Keratinocyte (primary cell): ENCODE measurements around the gene EFNB2.

Source experiments
- EZH2 ChIP-seq: IDR thresholded peaks from one replicate; pipeline ENCODE4 v1.6.1; 2012; ENCODE audit warnings: inconsistent platforms, mild to moderate bottlenecking, low read length, moderate library complexity
- TF ChIP-seq, protein P1 (sequence below), 3 experiments: IDR thresholded peaks in 1 of 3; conservative IDR thresholded peaks in 1 of 3; optimal IDR thresholded peaks in 1 of 3; 2 replicates in 2 of 3; 3 replicates in 1 of 3; pipeline versions ENCODE3 to v1.5.1; 2011; ENCODE audit warnings: low read length in 3 of 3, mild to moderate bottlenecking in 3 of 3, moderate library complexity in 2 of 3, control low read depth in 1 of 3, inconsistent platforms in 1 of 3; ENCODE audit not compliant: insufficient read depth in 2 of 3; ENCODE audit errors: extremely low read depth in 1 of 3

DNA sequence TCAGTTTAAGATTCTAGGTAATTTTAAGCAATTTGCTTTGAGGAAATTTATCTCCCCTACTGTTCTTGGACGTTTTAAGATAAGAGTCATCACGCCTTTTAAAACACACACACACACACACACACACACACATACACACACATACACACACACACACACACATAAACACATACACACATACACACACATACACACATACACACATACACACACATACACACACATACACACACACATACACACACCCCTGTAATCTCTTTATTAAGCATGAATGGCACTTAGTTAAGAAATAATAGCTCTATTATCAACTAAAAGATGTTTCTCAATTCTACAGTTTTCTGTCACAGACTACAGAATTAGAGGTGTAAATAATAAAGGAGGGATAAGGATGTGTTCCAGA, 49.2 kb downstream of the EFNB2 start:
- TF ChIP-seq, protein P1, sequence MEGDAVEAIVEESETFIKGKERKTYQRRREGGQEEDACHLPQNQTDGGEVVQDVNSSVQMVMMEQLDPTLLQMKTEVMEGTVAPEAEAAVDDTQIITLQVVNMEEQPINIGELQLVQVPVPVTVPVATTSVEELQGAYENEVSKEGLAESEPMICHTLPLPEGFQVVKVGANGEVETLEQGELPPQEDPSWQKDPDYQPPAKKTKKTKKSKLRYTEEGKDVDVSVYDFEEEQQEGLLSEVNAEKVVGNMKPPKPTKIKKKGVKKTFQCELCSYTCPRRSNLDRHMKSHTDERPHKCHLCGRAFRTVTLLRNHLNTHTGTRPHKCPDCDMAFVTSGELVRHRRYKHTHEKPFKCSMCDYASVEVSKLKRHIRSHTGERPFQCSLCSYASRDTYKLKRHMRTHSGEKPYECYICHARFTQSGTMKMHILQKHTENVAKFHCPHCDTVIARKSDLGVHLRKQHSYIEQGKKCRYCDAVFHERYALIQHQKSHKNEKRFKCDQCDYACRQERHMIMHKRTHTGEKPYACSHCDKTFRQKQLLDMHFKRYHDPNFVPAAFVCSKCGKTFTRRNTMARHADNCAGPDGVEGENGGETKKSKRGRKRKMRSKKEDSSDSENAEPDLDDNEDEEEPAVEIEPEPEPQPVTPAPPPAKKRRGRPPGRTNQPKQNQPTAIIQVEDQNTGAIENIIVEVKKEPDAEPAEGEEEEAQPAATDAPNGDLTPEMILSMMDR (optimal IDR thresholded peaks at IDR 0.05 in 1 of 3, IDR thresholded peaks at IDR 0.05 in 1 of 3, conservative IDR thresholded peaks at IDR 0.05 in 1 of 3; ENCODE audit: extremely low read depth in 1 of 3, insufficient read depth in 2 of 3, low read length in 3 of 3) = no peak
- TF ChIP-seq EZH2 = no peak
